Liver (tissue), 9 donors: ENCODE data around the gene LMBR1L. TPM values are rescaled to one million over a fixed set of nuclear protein-coding genes. Genes with fewer than 3 reads are reported as not detected.

Experiments
- DNase-seq: peaks from one replicate; pipeline ENCODE4 v3.0.0-alpha.2; 2017; ENCODE audit warnings: low spot score
- H3K27ac ChIP-seq, 2 donors: one replicate each; pipeline ENCODE4 v1.7.0; 2013; ENCODE audit warnings: inconsistent platforms in 2 of 2, low read length in 2 of 2, control low read depth in 1 of 2, low read depth in 1 of 2, mild to moderate bottlenecking in 1 of 2
- H3K27me3 ChIP-seq, 4 donors: one replicate each; pipeline versions ENCODE4 v1.6.1 to v1.7.0; 2013; ENCODE audit warnings: low read length in 3 of 4, inconsistent platforms in 1 of 4, mild to moderate bottlenecking in 1 of 4, moderate library complexity in 1 of 4; ENCODE audit not compliant: control insufficient read depth in 4 of 4, insufficient read depth in 4 of 4
- H3K36me3 ChIP-seq, 4 donors: one replicate each; pipeline versions ENCODE4 v1.6.1 to v1.7.0; 2013; ENCODE audit warnings: low read length in 3 of 4, mild to moderate bottlenecking in 3 of 4, low read depth in 1 of 4, moderate library complexity in 1 of 4; ENCODE audit not compliant: control insufficient read depth in 4 of 4, insufficient read depth in 3 of 4
- H3K4me1 ChIP-seq, 4 donors: one replicate each; pipeline versions ENCODE4 v1.6.1 to v1.7.0; 2013; ENCODE audit warnings: low read length in 3 of 4, mild to moderate bottlenecking in 3 of 4, moderate library complexity in 1 of 4; ENCODE audit not compliant: control insufficient read depth in 4 of 4, insufficient read depth in 4 of 4
- H3K4me3 ChIP-seq, 3 donors: one replicate each; pipeline versions ENCODE4 v1.6.1 to v1.7.0; 2013; ENCODE audit warnings: low read length in 3 of 3, control low read depth in 1 of 3, low read depth in 1 of 3, mild to moderate bottlenecking in 1 of 3
- H3K9ac ChIP-seq, 2 donors: one replicate each; pipeline ENCODE4 v1.7.0; 2013; ENCODE audit warnings: low read length in 2 of 2, mild to moderate bottlenecking in 2 of 2, moderate library complexity in 2 of 2, control low read depth in 1 of 2, low read depth in 1 of 2
- H3K9me3 ChIP-seq, 4 donors: one replicate each; pipeline versions ENCODE4 v1.6.1 to v1.7.0; 2013; ENCODE audit warnings: low read length in 3 of 4; ENCODE audit not compliant: control insufficient read depth in 4 of 4
- EGR1 ChIP-seq, 2 donors: IDR thresholded peaks; 2 replicates each; pipeline ENCODE4 v1.6.1; 2016 to 2018; ENCODE audit warnings: antibody characterized with exemption in 2 of 2, low read depth in 2 of 2
- FOXA1 ChIP-seq: IDR thresholded peaks from 2 replicates; pipeline ENCODE4 v1.6.1; 2016; ENCODE audit warnings: antibody characterized with exemption
- FOXA2 ChIP-seq: IDR thresholded peaks from 2 replicates; pipeline ENCODE4 v1.6.1; 2016; ENCODE audit warnings: antibody characterized with exemption
- GABPA ChIP-seq, 2 donors: IDR thresholded peaks in 1 of 2; conservative IDR thresholded peaks in 1 of 2; 2 replicates each; pipeline ENCODE4 v1.6.1; 2016; ENCODE audit warnings: antibody characterized with exemption in 2 of 2, mild to moderate bottlenecking in 1 of 2, moderate library complexity in 1 of 2
- HNF4A ChIP-seq, 2 donors: conservative IDR thresholded peaks; 2 replicates each; pipeline ENCODE4 v1.6.1; 2016; ENCODE audit warnings: antibody characterized with exemption in 2 of 2, mild to moderate bottlenecking in 2 of 2
- HNF4G ChIP-seq: IDR thresholded peaks from 2 replicates; pipeline ENCODE4 v1.6.1; 2016; ENCODE audit warnings: antibody characterized with exemption
- JUND ChIP-seq, 2 donors: IDR thresholded peaks; 2 replicates each; pipeline ENCODE4 v1.6.1; 2016; ENCODE audit warnings: antibody characterized with exemption in 2 of 2
- NR2F2 ChIP-seq: IDR thresholded peaks from 2 replicates; pipeline ENCODE4 v1.6.1; 2016; ENCODE audit warnings: antibody characterized with exemption
- RAD21 ChIP-seq, 2 donors: IDR thresholded peaks; 2 replicates each; pipeline ENCODE4 v1.6.1; 2016; ENCODE audit warnings: antibody characterized with exemption in 2 of 2, mild to moderate bottlenecking in 2 of 2
- RXRA ChIP-seq, 2 donors: IDR thresholded peaks; 2 replicates each; pipeline ENCODE4 v1.6.1; 2017 to 2018; ENCODE audit warnings: antibody characterized with exemption in 2 of 2, mild to moderate bottlenecking in 1 of 2
- SP1 ChIP-seq: IDR thresholded peaks from 2 replicates; pipeline ENCODE4 v1.6.1; 2018; ENCODE audit warnings: antibody characterized with exemption, mild to moderate bottlenecking
- TAF1 ChIP-seq: conservative IDR thresholded peaks from 2 replicates; pipeline ENCODE4 v1.6.1; 2016; ENCODE audit warnings: antibody characterized with exemption, mild to moderate bottlenecking
- YY1 ChIP-seq: IDR thresholded peaks from 2 replicates; pipeline ENCODE4 v1.6.1; 2016; ENCODE audit warnings: antibody characterized with exemption, mild to moderate bottlenecking
- WGBS: extraction: QIAGEN DNeasy Blood & Tissue Kit; methylation state at CpG from one replicate; pipeline ENCODE4 v1.1.7; 2013; 5-methylcytosine and 5-hydroxymethylcytosine counted together
- polyA plus RNA-seq, 2 donors: library from polyadenylated mRNA; stranded (reverse) in 1 of 2; unstranded in 1 of 2; fragments of 200-250 nt in 1 of 2; fragments of >200 nt in 1 of 2; fragmentation: Nextera tagmentation in 1 of 2; extraction: Ambion mirVana in 1 of 2; gene quantifications; one replicate each; pipeline versions ENCODE4 v1.2.1 to v1.2.3, GENCODE V29; 2013 to 2015
- total RNA-seq, 2 donors: library from RNA; depleted of rRNA; stranded (reverse); fragments of >200 nt; gene quantifications; one replicate each; pipeline ENCODE4 v1.2.3, GENCODE V29; 2014
- TF ChIP-seq, protein P1 (sequence below): fragments of 150-350 bp; IDR thresholded peaks from 2 replicates; pipeline ENCODE4 v1.5.1; 2017; ENCODE audit warnings: improper control_type of control experiment, low read depth, low read length; ENCODE audit not compliant: missing input control
- TF ChIP-seq, protein P2 (sequence below): IDR thresholded peaks from 2 replicates; pipeline ENCODE4 v1.6.1; 2016; ENCODE audit warnings: antibody characterized with exemption
- TF ChIP-seq, protein P3 (sequence below): IDR thresholded peaks from 2 replicates; pipeline ENCODE4 v1.6.1; 2016; ENCODE audit warnings: antibody characterized with exemption
- TF ChIP-seq, protein P4 (sequence below): IDR thresholded peaks from 2 replicates; pipeline ENCODE4 v1.6.1; 2016; ENCODE audit warnings: antibody characterized with exemption, mild to moderate bottlenecking
- TF ChIP-seq, protein P5 (sequence below): IDR thresholded peaks from 2 replicates; pipeline ENCODE4 v1.6.1; 2016; ENCODE audit warnings: antibody characterized with exemption
- donor health status: healthy.
- donor health status: healthy.
- donor health status: healthy.
- donor health status: healthy.
- donor health status: healthy.

Gene LMBR1L
- total and polyA plus RNA-seq, 4 donors, result 9.3 to 23.7 (median 11.8) TPM

DNA sequence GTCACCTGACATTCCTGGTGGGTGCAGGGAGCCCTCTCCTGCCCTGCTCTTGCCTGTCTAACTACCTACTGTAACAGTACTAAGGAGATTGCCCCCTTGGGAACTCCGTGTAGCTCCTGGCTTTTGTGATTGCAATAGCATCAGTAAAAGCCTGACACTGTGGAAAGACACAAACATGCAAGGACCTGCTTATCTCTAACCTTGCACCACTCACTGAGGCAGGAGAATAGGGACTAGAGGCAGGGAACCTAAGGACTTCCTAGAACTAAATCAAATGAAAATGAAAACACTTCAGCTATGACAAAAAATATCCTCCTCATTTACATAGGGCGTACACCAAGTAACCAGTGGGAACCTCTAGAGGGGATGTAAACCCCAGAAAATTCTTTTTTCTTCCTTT, 49.8 kb upstream of the LMBR1L start:
- Histone ChIP-seq H3K4me3 (no peak overlapping the region), H3K9me3 (no peaks in the 10 kb centered on the region), H3K27ac (no peak overlapping the region), H3K9ac (no peak overlapping the region), H3K27me3 (no peaks in the 10 kb centered on the region), H3K36me3 (no peaks in the 10 kb centered on the region), H3K4me1 (no peaks in the 10 kb centered on the region)
- no peak for DNase-seq
- 84% methylated on average over 2 of the region's 2 CpGs for WGBS
- no peak for TF ChIP-seq NR2F2
- TF ChIP-seq, protein P1, sequence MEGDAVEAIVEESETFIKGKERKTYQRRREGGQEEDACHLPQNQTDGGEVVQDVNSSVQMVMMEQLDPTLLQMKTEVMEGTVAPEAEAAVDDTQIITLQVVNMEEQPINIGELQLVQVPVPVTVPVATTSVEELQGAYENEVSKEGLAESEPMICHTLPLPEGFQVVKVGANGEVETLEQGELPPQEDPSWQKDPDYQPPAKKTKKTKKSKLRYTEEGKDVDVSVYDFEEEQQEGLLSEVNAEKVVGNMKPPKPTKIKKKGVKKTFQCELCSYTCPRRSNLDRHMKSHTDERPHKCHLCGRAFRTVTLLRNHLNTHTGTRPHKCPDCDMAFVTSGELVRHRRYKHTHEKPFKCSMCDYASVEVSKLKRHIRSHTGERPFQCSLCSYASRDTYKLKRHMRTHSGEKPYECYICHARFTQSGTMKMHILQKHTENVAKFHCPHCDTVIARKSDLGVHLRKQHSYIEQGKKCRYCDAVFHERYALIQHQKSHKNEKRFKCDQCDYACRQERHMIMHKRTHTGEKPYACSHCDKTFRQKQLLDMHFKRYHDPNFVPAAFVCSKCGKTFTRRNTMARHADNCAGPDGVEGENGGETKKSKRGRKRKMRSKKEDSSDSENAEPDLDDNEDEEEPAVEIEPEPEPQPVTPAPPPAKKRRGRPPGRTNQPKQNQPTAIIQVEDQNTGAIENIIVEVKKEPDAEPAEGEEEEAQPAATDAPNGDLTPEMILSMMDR, result no peak
- no peak for TF ChIP-seq YY1
- no peak for TF ChIP-seq SP1
- no peak for TF ChIP-seq EGR1 (IDR thresholded peaks at IDR 0.05; ENCODE audit: low read depth in 2 of 2)
- TF ChIP-seq HNF4A (conservative IDR thresholded peaks at IDR 0.05), result no peak
- TF ChIP-seq, protein P2, sequence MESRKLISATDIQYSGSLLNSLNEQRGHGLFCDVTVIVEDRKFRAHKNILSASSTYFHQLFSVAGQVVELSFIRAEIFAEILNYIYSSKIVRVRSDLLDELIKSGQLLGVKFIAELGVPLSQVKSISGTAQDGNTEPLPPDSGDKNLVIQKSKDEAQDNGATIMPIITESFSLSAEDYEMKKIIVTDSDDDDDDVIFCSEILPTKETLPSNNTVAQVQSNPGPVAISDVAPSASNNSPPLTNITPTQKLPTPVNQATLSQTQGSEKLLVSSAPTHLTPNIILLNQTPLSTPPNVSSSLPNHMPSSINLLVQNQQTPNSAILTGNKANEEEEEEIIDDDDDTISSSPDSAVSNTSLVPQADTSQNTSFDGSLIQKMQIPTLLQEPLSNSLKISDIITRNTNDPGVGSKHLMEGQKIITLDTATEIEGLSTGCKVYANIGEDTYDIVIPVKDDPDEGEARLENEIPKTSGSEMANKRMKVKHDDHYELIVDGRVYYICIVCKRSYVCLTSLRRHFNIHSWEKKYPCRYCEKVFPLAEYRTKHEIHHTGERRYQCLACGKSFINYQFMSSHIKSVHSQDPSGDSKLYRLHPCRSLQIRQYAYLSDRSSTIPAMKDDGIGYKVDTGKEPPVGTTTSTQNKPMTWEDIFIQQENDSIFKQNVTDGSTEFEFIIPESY, result no peak
- TF ChIP-seq TAF1, result no peak
- TF ChIP-seq, protein P3, sequence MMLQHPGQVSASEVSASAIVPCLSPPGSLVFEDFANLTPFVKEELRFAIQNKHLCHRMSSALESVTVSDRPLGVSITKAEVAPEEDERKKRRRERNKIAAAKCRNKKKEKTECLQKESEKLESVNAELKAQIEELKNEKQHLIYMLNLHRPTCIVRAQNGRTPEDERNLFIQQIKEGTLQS, result no peak
- no peak for TF ChIP-seq HNF4G
- no peak for TF ChIP-seq GABPA (IDR thresholded peaks at IDR 0.05 in 1 of 2, conservative IDR thresholded peaks at IDR 0.05 in 1 of 2)
- no peak for TF ChIP-seq RAD21 (IDR thresholded peaks at IDR 0.05)
- TF ChIP-seq FOXA1, result no peak
- TF ChIP-seq, protein P4, sequence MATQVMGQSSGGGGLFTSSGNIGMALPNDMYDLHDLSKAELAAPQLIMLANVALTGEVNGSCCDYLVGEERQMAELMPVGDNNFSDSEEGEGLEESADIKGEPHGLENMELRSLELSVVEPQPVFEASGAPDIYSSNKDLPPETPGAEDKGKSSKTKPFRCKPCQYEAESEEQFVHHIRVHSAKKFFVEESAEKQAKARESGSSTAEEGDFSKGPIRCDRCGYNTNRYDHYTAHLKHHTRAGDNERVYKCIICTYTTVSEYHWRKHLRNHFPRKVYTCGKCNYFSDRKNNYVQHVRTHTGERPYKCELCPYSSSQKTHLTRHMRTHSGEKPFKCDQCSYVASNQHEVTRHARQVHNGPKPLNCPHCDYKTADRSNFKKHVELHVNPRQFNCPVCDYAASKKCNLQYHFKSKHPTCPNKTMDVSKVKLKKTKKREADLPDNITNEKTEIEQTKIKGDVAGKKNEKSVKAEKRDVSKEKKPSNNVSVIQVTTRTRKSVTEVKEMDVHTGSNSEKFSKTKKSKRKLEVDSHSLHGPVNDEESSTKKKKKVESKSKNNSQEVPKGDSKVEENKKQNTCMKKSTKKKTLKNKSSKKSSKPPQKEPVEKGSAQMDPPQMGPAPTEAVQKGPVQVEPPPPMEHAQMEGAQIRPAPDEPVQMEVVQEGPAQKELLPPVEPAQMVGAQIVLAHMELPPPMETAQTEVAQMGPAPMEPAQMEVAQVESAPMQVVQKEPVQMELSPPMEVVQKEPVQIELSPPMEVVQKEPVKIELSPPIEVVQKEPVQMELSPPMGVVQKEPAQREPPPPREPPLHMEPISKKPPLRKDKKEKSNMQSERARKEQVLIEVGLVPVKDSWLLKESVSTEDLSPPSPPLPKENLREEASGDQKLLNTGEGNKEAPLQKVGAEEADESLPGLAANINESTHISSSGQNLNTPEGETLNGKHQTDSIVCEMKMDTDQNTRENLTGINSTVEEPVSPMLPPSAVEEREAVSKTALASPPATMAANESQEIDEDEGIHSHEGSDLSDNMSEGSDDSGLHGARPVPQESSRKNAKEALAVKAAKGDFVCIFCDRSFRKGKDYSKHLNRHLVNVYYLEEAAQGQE, result no peak
- TF ChIP-seq, protein P5, sequence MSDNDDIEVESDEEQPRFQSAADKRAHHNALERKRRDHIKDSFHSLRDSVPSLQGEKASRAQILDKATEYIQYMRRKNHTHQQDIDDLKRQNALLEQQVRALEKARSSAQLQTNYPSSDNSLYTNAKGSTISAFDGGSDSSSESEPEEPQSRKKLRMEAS, result no peak
- TF ChIP-seq JUND (IDR thresholded peaks at IDR 0.05), result no peak
- TF ChIP-seq FOXA2, result no peak
- TF ChIP-seq RXRA (IDR thresholded peaks at IDR 0.05), result no peak
